HepG2 (cell line): ENCODE results near the gene FBLN5. TPM values are rescaled to one million over a fixed set of nuclear protein-coding genes. Genes with fewer than 3 reads are reported as not detected.

ENCODE experiments used
- ATAC-seq: fragments of 200-7000 bp; cut with Tn5 transposase; 3 replicates; pipeline ENCODE4 v1.9.1; 2020; ENCODE audit warnings: mild to moderate bottlenecking, moderate library complexity
- BruUV-seq: library from RNA; stranded (reverse); fragments of 400-500 nt; replicated peaks from 2 replicates; lab custom pipeline; 2021; lab: Mats Ljungman, UMichigan
- CTCF ChIA-PET: fragments of 300-600 bp; formaldehyde crosslinking; extraction: SDS; loops from one replicate; lab custom pipeline; 2021; ENCODE audit warnings: low total read pairs, inconsistent platforms, low intra/inter-chr PET ratio; lab: Yijun Ruan, JAX
- POLR2A ChIA-PET: fragments of 350-600 bp; sonication (Branson Sonifier 250); formaldehyde crosslinking; loops from one replicate; lab custom pipeline; 2020; ENCODE audit warnings: antibody characterized with exemption, inconsistent platforms; lab: Yijun Ruan, JAX
- DNase-seq: peaks from one replicate; pipeline ENCODE4 v3.0.0-alpha.2; 2015; ENCODE audit warnings: low spot score
- FAIRE-seq: peaks from 3 replicates; lab custom pipeline; 2011; peaks lifted over from hg19 to GRCh38; lab: Jason Lieb, UNC
- H2AFZ ChIP-seq: one replicate; pipeline ENCODE4 v1.6.1; 2011; ENCODE audit warnings: low read length, inconsistent platforms
- H3K27ac ChIP-seq: fragments of 300-600 bp; 3 replicates; pipeline ENCODE4 v1.8.0; 2011; ENCODE audit warnings: mixed run types, mild to moderate bottlenecking, mixed read lengths, low read length, inconsistent platforms; ENCODE audit not compliant: insufficient read depth; ENCODE audit errors: extremely low read length
- H3K27me3 ChIP-seq, 2 experiments: fragments of 200-600 bp in 1 of 2; 2 replicates in 1 of 2; 3 replicates in 1 of 2; pipeline versions ENCODE4 v1.6.0 to v1.8.0; 2011; ENCODE audit warnings: low read length in 2 of 2, mild to moderate bottlenecking in 2 of 2, moderate library complexity in 2 of 2, inconsistent platforms in 1 of 2; ENCODE audit not compliant: insufficient read depth in 2 of 2, control insufficient read depth in 1 of 2
- H3K36me3 ChIP-seq, 2 experiments: fragments of 200-600 bp in 1 of 2; replicated peaks in 1 of 2; 2 replicates in 1 of 2; 3 replicates in 1 of 2; pipeline versions ENCODE4 v1.5.1 to v1.8.0; 2011; ENCODE audit warnings: low read length in 2 of 2, inconsistent platforms in 1 of 2; ENCODE audit not compliant: insufficient read depth in 2 of 2, control insufficient read depth in 1 of 2
- H3K4me1 ChIP-seq: 2 replicates; pipeline ENCODE4 v1.5.1; 2012; ENCODE audit warnings: low read length, inconsistent platforms; ENCODE audit not compliant: insufficient read depth
- H3K4me2 ChIP-seq: 2 replicates; pipeline ENCODE4 v1.6.0; 2011; ENCODE audit warnings: low read depth, low read length, inconsistent platforms
- H3K4me3 ChIP-seq, 3 experiments: fragments of 200-600 bp in 1 of 3; sonication (generic), shearing (Covaris generic) in 1 of 3; replicated peaks in 1 of 3; 2 replicates each; pipeline ENCODE4 v1.5.1; 2011 to 2016; ENCODE audit warnings: low read length in 3 of 3, inconsistent platforms in 2 of 3, low read depth in 2 of 3, mild to moderate bottlenecking in 2 of 3, control low read depth in 1 of 3, mixed read lengths in 1 of 3; ENCODE audit not compliant: insufficient read depth in 1 of 3
- H3K79me2 ChIP-seq: one replicate; pipeline ENCODE4 v1.6.1; 2011; ENCODE audit warnings: low read length, inconsistent platforms; ENCODE audit not compliant: insufficient read depth
- H3K9ac ChIP-seq: 2 replicates; pipeline ENCODE4 v1.6.0; 2011; ENCODE audit warnings: mild to moderate bottlenecking, low read depth, low read length, inconsistent platforms; ENCODE audit not compliant: insufficient read depth
- H3K9me3 ChIP-seq: 2 replicates; pipeline ENCODE4 v1.5.1; 2012; ENCODE audit warnings: mild to moderate bottlenecking, low read length
- H4K20me1 ChIP-seq: 2 replicates; pipeline ENCODE4 v1.6.0; 2011; ENCODE audit warnings: inconsistent platforms, mild to moderate bottlenecking, low read length, moderate library complexity; ENCODE audit not compliant: insufficient read depth
- ARNTL ChIP-seq: sonication (generic); formaldehyde crosslinking; IDR thresholded peaks from 2 replicates; pipeline ENCODE4 v1.4.0; 2020; ENCODE audit warnings: mild to moderate bottlenecking, missing genetic modification reagents
- CTCF ChIP-seq: sonication (generic); formaldehyde crosslinking; IDR thresholded peaks from 2 replicates; pipeline ENCODE4 v1.5.0; 2020; ENCODE audit warnings: mild to moderate bottlenecking, missing genetic modification reagents, moderate library complexity
- GABPB1 ChIP-seq: IDR thresholded peaks from 2 replicates; pipeline ENCODE4 v1.6.1; 2016; ENCODE audit warnings: mild to moderate bottlenecking, missing genetic modification reagents, moderate library complexity, missing compliant biosample characterization
- IKZF4 ChIP-seq: sonication (generic); formaldehyde crosslinking; IDR thresholded peaks from 2 replicates; pipeline ENCODE4 v1.5.1; 2020; ENCODE audit warnings: borderline replicate concordance, mild to moderate bottlenecking, low read depth, missing genetic modification reagents; ENCODE audit errors: not compliant biosample characterization
- IKZF5 ChIP-seq: IDR thresholded peaks from 2 replicates; pipeline ENCODE4 v1.6.1; 2018; ENCODE audit warnings: missing genetic modification reagents, mild to moderate bottlenecking, missing compliant biosample characterization
- MAFK ChIP-seq, 2 experiments: IDR thresholded peaks in 1 of 2; conservative IDR thresholded peaks in 1 of 2; 2 replicates each; pipeline ENCODE4 v1.6.1; 2011; ENCODE audit warnings: improper control_type of control experiment in 2 of 2, low read length in 2 of 2
- RORA ChIP-seq: sonication (generic); formaldehyde crosslinking; IDR thresholded peaks from 2 replicates; pipeline ENCODE4 v1.5.0; 2020; ENCODE audit warnings: mild to moderate bottlenecking, missing genetic modification reagents, moderate library complexity
- SRY ChIP-seq: sonication (generic); formaldehyde crosslinking; IDR thresholded peaks from 2 replicates; pipeline ENCODE4 v1.8.0; 2022; ENCODE audit warnings: mild to moderate bottlenecking, missing genetic modification reagents
- TBL1XR1 ChIP-seq: fragments of 150-350 bp; IDR thresholded peaks from 2 replicates; pipeline ENCODE4 v1.6.1; 2014; ENCODE audit warnings: borderline replicate concordance, low read length; ENCODE audit not compliant: partially characterized antibody
- THRA ChIP-seq: sonication (generic); formaldehyde crosslinking; IDR thresholded peaks from 2 replicates; pipeline ENCODE4 v1.4.0; 2020; ENCODE audit warnings: missing genetic modification reagents, borderline replicate concordance
- ZBTB34 ChIP-seq: sonication (generic); formaldehyde crosslinking; IDR thresholded peaks from 2 replicates; pipeline ENCODE4 v1.8.0; 2022; ENCODE audit warnings: mild to moderate bottlenecking, missing genetic modification reagents
- ZFP91 ChIP-seq: sonication (generic); formaldehyde crosslinking; IDR thresholded peaks from 2 replicates; pipeline ENCODE4 v1.9.0; 2022; ENCODE audit warnings: missing genetic modification reagents, mild to moderate bottlenecking, borderline replicate concordance
- ZNF275 ChIP-seq: sonication (generic); formaldehyde crosslinking; IDR thresholded peaks from 2 replicates; pipeline ENCODE4 v1.8.0; 2022; ENCODE audit warnings: missing genetic modification reagents, mild to moderate bottlenecking, inconsistent platforms, borderline replicate concordance
- ZNF720 ChIP-seq: sonication (generic); formaldehyde crosslinking; IDR thresholded peaks from 2 replicates; pipeline ENCODE4 v1.4.0; 2020; ENCODE audit warnings: missing genetic modification reagents
- WGBS: methylation state at CpG from one replicate; pipeline ENCODE4 v1.1.6; 2017; ENCODE audit warnings: low lambda C conversion rate; 5-methylcytosine and 5-hydroxymethylcytosine counted together
- in situ Hi-C: cut with HindIII; loops from 2 replicates; pipeline ENCODE4 v1.10.0; 2017; ENCODE audit warnings: low pct_unique_long_range_greater_than_20kb; ENCODE audit not compliant: extremely low pct_ligation_motif_present
- intact Hi-C: fragments of 100-400 bp; cut with micrococcal nuclease; formaldehyde crosslinking; loops from one replicate; pipeline ENCODE4 v1.10.0; 2022; ENCODE audit not compliant: unreplicated experiment
- polyA plus RNA-seq, 8 experiments: library from polyadenylated mRNA; depleted of rRNA in 3 of 8; stranded (reverse) in 7 of 8; unstranded in 1 of 8; fragments of >200 nt; fragmentation: Illumina TruSeq in 4 of 8; extraction: Trizol in 4 of 8; gene quantifications; 2 replicates each; pipeline versions ENCODE4 v1.2.1 to v1.2.3, GENCODE V29; 2011 to 2016; ENCODE audit warnings: low read depth in 4 of 8, missing spikeins in 1 of 8, mixed read lengths in 1 of 8; ENCODE audit not compliant: insufficient read depth in 1 of 8
- total RNA-seq, 5 experiments: library from RNA; depleted of rRNA; stranded (reverse); fragments of >200 nt; fragmentation: Illumina TruSeq; extraction: Trizol; gene quantifications; 2 replicates each; pipeline ENCODE4 v1.2.3, GENCODE V29; 2016; ENCODE audit warnings: low read depth in 1 of 5

Gene FBLN5
- total and polyA plus RNA-seq, 2 of the 13 experiments (the other 11 are each of a cell fraction or from before 2014, with no cell fraction given), result 0.38 to 0.77 TPM

- no peak for TF ChIP-seq MAFK (conservative IDR thresholded peaks at IDR 0.05 in 1 of 2, IDR thresholded peaks at IDR 0.05 in 1 of 2; ENCODE audit: low read length in 2 of 2)
- no peak for TF ChIP-seq ZBTB34
- TF ChIP-seq SRY (CRISPR knock-in tag), result no peak
- no peak for TF ChIP-seq ZNF720 (CRISPR knock-in tag)
- no peak for TF ChIP-seq ARNTL (CRISPR knock-in tag)
- TF ChIP-seq RORA (CRISPR knock-in tag), result no peak
- no peak for TF ChIP-seq TBL1XR1
Observed at GRCh38 chr14:91910196-91910595, 37.3 kb downstream of the FBLN5 start (continued).

- CTCF ChIA-PET, result no interaction called here
- no peak for ATAC-seq
- in situ Hi-C loops, result loop anchor here (25.0 kb wide), 1 partner anchor 244 kb away; no protein-coding TSS in a partner anchor
- no peak for TF ChIP-seq ZNF275 (CRISPR knock-in tag)
- no peak for TF ChIP-seq IKZF5 (CRISPR knock-in tag)
- no peak for TF ChIP-seq CTCF (CRISPR knock-in tag)
- TF ChIP-seq THRA (CRISPR knock-in tag), result no peak
- no peak for TF ChIP-seq IKZF4 (CRISPR knock-in tag)
- TF ChIP-seq ZFP91 (CRISPR knock-in tag), result no peak
- no peak for TF ChIP-seq GABPB1 (CRISPR knock-in tag)
Observed at GRCh38 chr14:91906374-91906773, 41.1 kb downstream of the FBLN5 start.

More at GRCh38 chr14:91906374-91906773, 41.1 kb downstream of the FBLN5 start:
- intact Hi-C loops, result no loop called here
- WGBS, result 79% methylated on average over 2 of the region's 2 CpGs
- Histone ChIP-seq H3K79me2 (no peaks in the 10 kb centered on the region), H3K4me1 (peaks cover 19% of the 10 kb centered on the region; the same call in 1 of the 2 replicates), H3K4me2 (no peak overlapping the region), H3K27ac (no peak overlapping the region), H3K9ac (no peak overlapping the region), H3K27me3 (no peaks in the 10 kb centered on the region), H3K4me3 (no peak overlapping the region), H3K9me3 (no peaks in the 10 kb centered on the region), H2AFZ (no peak overlapping the region), H3K36me3 (no peaks in the 10 kb centered on the region), H4K20me1 (no peaks in the 10 kb centered on the region)
- POLR2A ChIA-PET, result no interaction called here
- BruUV-seq, result no TSS peak
- FAIRE-seq (no peak), DNase-seq (no peak)
